HG02642 (cell line): ENCODE measurements around the gene FHOD3.

Source experiments
- ATAC-seq: cut with Tn5 transposase; IDR thresholded peaks from one replicate; pipeline ENCODE4 v1.9.1; 2021; ENCODE audit warnings: mild to moderate bottlenecking; ENCODE audit not compliant: unreplicated experiment, poor library complexity

The FHOD3 gene

GRCh38 chr18:36602620-36603019 lies 305.1 kb downstream of the FHOD3 start:
- no peak for ATAC-seq

GRCh38 chr18:36608107-36608506 lies 310.6 kb downstream of the FHOD3 start:
- no peak for ATAC-seq

- no peak for ATAC-seq
Measured at GRCh38 chr18:36610258-36610657, 312.7 kb downstream of the FHOD3 start.

GRCh38 chr18:36610661-36611060 lies 313.1 kb downstream of the FHOD3 start:
- no peak for ATAC-seq

GRCh38 chr18:36613069-36613468 lies 315.6 kb downstream of the FHOD3 start:
- no peak for ATAC-seq

- ATAC-seq, result no peak
Measured at GRCh38 chr18:36613810-36614209, 316.3 kb downstream of the FHOD3 start.

- ATAC-seq, result no peak
Measured at GRCh38 chr18:36620788-36621187, 323.3 kb downstream of the FHOD3 start.

GRCh38 chr18:36622610-36623009 lies 325.1 kb downstream of the FHOD3 start:
- no peak for ATAC-seq

- ATAC-seq, result no peak
Measured at GRCh38 chr18:36623091-36623490, 325.6 kb downstream of the FHOD3 start.

- no peak for ATAC-seq
Measured at GRCh38 chr18:36623681-36624190, 326.2 kb downstream of the FHOD3 start.

- no peak for ATAC-seq
Measured at GRCh38 chr18:36624451-36625167, 327.1 kb downstream of the FHOD3 start.

- ATAC-seq, result no peak
Measured at GRCh38 chr18:36625386-36625785, 327.9 kb downstream of the FHOD3 start.

GRCh38 chr18:36627637-36628036 lies 330.1 kb downstream of the FHOD3 start:
- no peak for ATAC-seq

- no peak for ATAC-seq
Measured at GRCh38 chr18:36628435-36629137, 331.1 kb downstream of the FHOD3 start.

GRCh38 chr18:36629138-36629530 lies 331.6 kb downstream of the FHOD3 start:
- no peak for ATAC-seq

GRCh38 chr18:36629836-36630235 lies 332.3 kb downstream of the FHOD3 start:
- ATAC-seq, result no peak

GRCh38 chr18:36630917-36631316 lies 333.4 kb downstream of the FHOD3 start:
- ATAC-seq, result no peak

GRCh38 chr18:36633961-36634412 lies 336.5 kb downstream of the FHOD3 start:
- ATAC-seq, result peak; percentile 32

GRCh38 chr18:36634573-36635216 lies 337.2 kb downstream of the FHOD3 start:
- no peak for ATAC-seq

GRCh38 chr18:36635414-36636096 lies 338.0 kb downstream of the FHOD3 start:
- ATAC-seq, result peak; percentile 32
